H1 (cell line): ENCODE measurements around the gene UTS2R. TPM values are rescaled to one million over a fixed set of nuclear protein-coding genes. Genes with fewer than 3 reads are reported as not detected.

Experiments used
- CTCF ChIA-PET: fragments of 300-600 bp; sonication (Branson Sonifier 250); formaldehyde crosslinking; loops from one replicate; lab custom pipeline; 2021; ENCODE audit not compliant: partially characterized antibody; lab: Charles Lee
- POLR2A ChIA-PET: fragments of 300-600 bp; sonication (Branson Sonifier 250); formaldehyde crosslinking; loops from one replicate; lab custom pipeline; 2021; ENCODE audit warnings: inconsistent platforms; ENCODE audit not compliant: partially characterized antibody; lab: Charles Lee
- DNase-seq, 2 experiments: peaks; one replicate each; pipeline versions ENCODE4 v3.0.0 to v3.0.0-alpha.2; 2010 to 2022; ENCODE audit warnings: low spot score in 2 of 2, low read depth in 1 of 2, mixed read lengths in 1 of 2
- FAIRE-seq: peaks from 2 replicates; lab custom pipeline; 2011; peaks lifted over from hg19 to GRCh38; lab: Jason Lieb, UNC
- H2AFZ ChIP-seq: 2 replicates; pipeline ENCODE4 v1.8.1; 2012; ENCODE audit warnings: low read length, inconsistent platforms
- H2AK5ac ChIP-seq: 2 replicates; pipeline ENCODE4 v1.6.1; 2013; ENCODE audit warnings: low read depth, low read length
- H2BK120ac ChIP-seq: replicated peaks from 2 replicates; pipeline ENCODE3; 2013; ENCODE audit warnings: low read depth, low read length, inconsistent platforms
- H2BK12ac ChIP-seq: 2 replicates; pipeline ENCODE4 v1.6.1; 2013; ENCODE audit warnings: low read depth, low read length
- H2BK15ac ChIP-seq: 2 replicates; pipeline ENCODE4 v1.6.1; 2013; ENCODE audit warnings: low read length
- H2BK20ac ChIP-seq: 2 replicates; pipeline ENCODE4 v1.6.1; 2013; ENCODE audit warnings: low read length
- H2BK5ac ChIP-seq: 2 replicates; pipeline ENCODE4 v1.6.1; 2013; ENCODE audit warnings: low read depth, low read length
- H3K14ac ChIP-seq: 2 replicates; pipeline ENCODE4 v1.6.1; 2013; ENCODE audit warnings: inconsistent platforms; ENCODE audit not compliant: insufficient read length
- H3K18ac ChIP-seq: 2 replicates; pipeline ENCODE4 v1.6.1; 2013; ENCODE audit warnings: low read length; ENCODE audit errors: extremely low read depth
- H3K23ac ChIP-seq: 2 replicates; pipeline ENCODE4 v1.6.1; 2013; ENCODE audit warnings: inconsistent platforms; ENCODE audit not compliant: insufficient read length
- H3K23me2 ChIP-seq: 2 replicates; pipeline ENCODE4 v1.6.1; 2013; ENCODE audit warnings: low read depth, low read length
- H3K27ac ChIP-seq: 2 replicates; pipeline ENCODE4 v1.6.1; 2011; ENCODE audit warnings: low read depth, low read length, inconsistent platforms
- H3K27me3 ChIP-seq, 4 experiments: replicated peaks in 1 of 4; 1 replicate in 1 of 4; 2 replicates in 3 of 4; pipeline versions ENCODE4 v1.6.1 to v1.8.1; 2011 to 2013; ENCODE audit warnings: low read length in 3 of 4, mild to moderate bottlenecking in 3 of 4, inconsistent platforms in 2 of 4, mixed read lengths in 2 of 4, moderate library complexity in 1 of 4; ENCODE audit not compliant: control insufficient read depth in 3 of 4, insufficient read depth in 3 of 4; ENCODE audit errors: extremely low read depth in 1 of 4
- H3K36me3 ChIP-seq, 4 experiments: 2 replicates each; pipeline versions ENCODE4 v1.6.1 to v1.8.1; 2011 to 2013; ENCODE audit warnings: mild to moderate bottlenecking in 4 of 4, low read length in 3 of 4, moderate library complexity in 2 of 4, control low read depth in 1 of 4, inconsistent platforms in 1 of 4; ENCODE audit not compliant: insufficient read depth in 4 of 4, control insufficient read depth in 2 of 4
- H3K4ac ChIP-seq: replicated peaks from 2 replicates; pipeline ENCODE3; 2013; ENCODE audit warnings: low read length, low read depth, mixed read lengths, inconsistent platforms; ENCODE audit not compliant: insufficient read length
- H3K4me1 ChIP-seq, 4 experiments: replicated peaks in 1 of 4; 1 replicate in 1 of 4; 2 replicates in 3 of 4; pipeline versions ENCODE4 v1.6.1 to v1.8.1; 2011 to 2013; ENCODE audit warnings: low read length in 3 of 4, inconsistent platforms in 2 of 4, mixed read lengths in 1 of 4; ENCODE audit not compliant: insufficient read depth in 4 of 4, control insufficient read depth in 3 of 4
- H3K4me2 ChIP-seq, 2 experiments: 2 replicates each; pipeline versions ENCODE4 v1.6.1 to v1.8.1; 2011 to 2013; ENCODE audit warnings: low read depth in 2 of 2, low read length in 2 of 2, control low read depth in 1 of 2, inconsistent platforms in 1 of 2, mild to moderate bottlenecking in 1 of 2; ENCODE audit not compliant: insufficient read depth in 1 of 2
- H3K4me3 ChIP-seq, 4 experiments: fragments of 200-600, 300-600 bp in 1 of 4; sonication (generic), shearing (Covaris generic), sonication (Bioruptor Twin) in 1 of 4; 2 replicates each; pipeline versions ENCODE4 v1.5.1 to v1.8.1; 2011 to 2016; ENCODE audit warnings: low read length in 4 of 4, low read depth in 3 of 4, control low read depth in 2 of 4, inconsistent platforms in 2 of 4, mild to moderate bottlenecking in 2 of 4, mixed read lengths in 1 of 4, moderate library complexity in 1 of 4; ENCODE audit not compliant: insufficient read depth in 2 of 4; ENCODE audit errors: extremely low read depth in 1 of 4
- H3K56ac ChIP-seq: replicated peaks from 2 replicates; pipeline ENCODE3; 2013; ENCODE audit warnings: low read depth, mild to moderate bottlenecking, mixed read lengths, low read length, inconsistent platforms; ENCODE audit not compliant: insufficient read length
- H3K79me1 ChIP-seq: 2 replicates; pipeline ENCODE4 v1.6.1; 2013; ENCODE audit warnings: low read depth, low read length, control low read depth
- H3K79me2 ChIP-seq, 2 experiments: 2 replicates each; pipeline versions ENCODE4 v1.6.1 to v1.8.1; 2012 to 2013; ENCODE audit warnings: low read length in 2 of 2, mild to moderate bottlenecking in 2 of 2, inconsistent platforms in 1 of 2; ENCODE audit not compliant: insufficient read depth in 2 of 2, control insufficient read depth in 1 of 2
- H3K9ac ChIP-seq, 4 experiments: replicated peaks in 1 of 4; 1 replicate in 1 of 4; 2 replicates in 3 of 4; pipeline versions ENCODE4 v1.6.1 to v1.8.1; 2011 to 2013; ENCODE audit warnings: low read depth in 3 of 4, low read length in 3 of 4, control low read depth in 2 of 4, mild to moderate bottlenecking in 2 of 4, moderate library complexity in 2 of 4, inconsistent platforms in 1 of 4; ENCODE audit errors: extremely low read depth in 1 of 4
- H3K9me3 ChIP-seq, 2 experiments: 2 replicates each; pipeline versions ENCODE4 v1.6.1 to v1.8.1; 2012 to 2013; ENCODE audit warnings: mild to moderate bottlenecking in 2 of 2, moderate library complexity in 2 of 2, control low read depth in 1 of 2, inconsistent platforms in 1 of 2, low read depth in 1 of 2, low read length in 1 of 2, mixed read lengths in 1 of 2; ENCODE audit not compliant: insufficient read depth in 2 of 2
- H4K20me1 ChIP-seq, 2 experiments: replicated peaks in 1 of 2; 2 replicates each; pipeline versions ENCODE3 to v1.8.1; 2011 to 2013; ENCODE audit warnings: inconsistent platforms in 2 of 2, low read length in 2 of 2, mild to moderate bottlenecking in 1 of 2; ENCODE audit not compliant: insufficient read depth in 2 of 2, control insufficient read depth in 1 of 2
- H4K5ac ChIP-seq: 2 replicates; pipeline ENCODE4 v1.6.1; 2013; ENCODE audit warnings: low read length, low read depth, mixed read lengths, inconsistent platforms; ENCODE audit not compliant: insufficient read length
- H4K8ac ChIP-seq: 2 replicates; pipeline ENCODE4 v1.8.0; 2013; ENCODE audit warnings: mild to moderate bottlenecking, moderate library complexity, low read length, inconsistent platforms; ENCODE audit not compliant: insufficient read depth; ENCODE audit errors: extremely low read depth
- H4K91ac ChIP-seq: replicated peaks from 2 replicates; pipeline ENCODE3; 2013; ENCODE audit warnings: low read length, mixed read lengths, inconsistent platforms; ENCODE audit not compliant: insufficient read length
- CBX8 ChIP-seq: fragments of 300-800, 300-1000 bp; sonication (generic); IDR thresholded peaks from 2 replicates; pipeline ENCODE4 v1.7.1; 2016; ENCODE audit warnings: low read depth, low read length, borderline replicate concordance
- CHD2 ChIP-seq: IDR thresholded peaks from 2 replicates; pipeline ENCODE4 v1.6.1; 2012; ENCODE audit warnings: low read length, improper control_type of control experiment
- E2F6 ChIP-seq: IDR thresholded peaks from 2 replicates; pipeline ENCODE4 v1.6.1; 2012; ENCODE audit warnings: inconsistent platforms
- EP300 ChIP-seq, 2 experiments: IDR thresholded peaks; 1 replicate in 1 of 2; 2 replicates in 1 of 2; pipeline ENCODE4 v1.6.1; 2011 to 2012; ENCODE audit warnings: low read depth in 2 of 2, low read length in 2 of 2, mild to moderate bottlenecking in 2 of 2, borderline replicate concordance in 1 of 2, inconsistent platforms in 1 of 2, moderate library complexity in 1 of 2
- EZH2 ChIP-seq: fragments of 200-600 bp; sonication (generic); IDR thresholded peaks from 2 replicates; pipeline ENCODE4 v1.7.1; 2012; ENCODE audit warnings: low read depth, mild to moderate bottlenecking, moderate library complexity, low read length, inconsistent platforms; ENCODE audit not compliant: severe bottlenecking
- JUND ChIP-seq: IDR thresholded peaks from 2 replicates; pipeline ENCODE4 v1.6.1; 2011; ENCODE audit warnings: mild to moderate bottlenecking, improper control_type of control experiment, low read length
- NANOG ChIP-seq: IDR thresholded peaks from 2 replicates; pipeline ENCODE4 v1.6.1; 2011; ENCODE audit warnings: low read length, low read depth, mild to moderate bottlenecking, inconsistent platforms; ENCODE audit not compliant: insufficient read depth, poor library complexity, severe bottlenecking
- PHF8 ChIP-seq: fragments of 200-600 bp; sonication (generic); conservative IDR thresholded peaks from 2 replicates; pipeline ENCODE4 v1.7.1; 2012; ENCODE audit warnings: low read depth, mild to moderate bottlenecking, inconsistent platforms, low read length, moderate library complexity
- POLR2A ChIP-seq, 2 experiments: IDR thresholded peaks; 1 replicate in 1 of 2; 2 replicates in 1 of 2; pipeline ENCODE4 v1.6.1; 2011; ENCODE audit warnings: low read depth in 2 of 2, low read length in 2 of 2, mild to moderate bottlenecking in 2 of 2; ENCODE audit errors: control extremely low read depth in 1 of 2
- POLR2AphosphoS5 ChIP-seq: IDR thresholded peaks from 2 replicates; pipeline ENCODE4 v1.6.1; 2011; ENCODE audit warnings: low read depth, low read length
- SP1 ChIP-seq: IDR thresholded peaks from 2 replicates; pipeline ENCODE4 v1.6.1; 2011; ENCODE audit warnings: low read depth, low read length
- USF2 ChIP-seq: IDR thresholded peaks from 2 replicates; pipeline ENCODE4 v1.6.1; 2011; ENCODE audit warnings: low read length, improper control_type of control experiment
- WGBS, 2 experiments: shearing (Covaris generic) in 1 of 2; methylation state at CpG; one replicate each; pipeline versions ENCODE4 v1.1.6 to v1.1.7; 2013 to 2015; ENCODE audit warnings: low lambda C conversion rate in 2 of 2, mixed read lengths in 2 of 2, inconsistent platforms in 1 of 2, low coverage in 1 of 2, missing lambda C conversion rate in 1 of 2; ENCODE audit not compliant: insufficient replicate concordance in 2 of 2, insufficient coverage in 1 of 2, insufficient read length in 1 of 2; ENCODE audit errors: extremely low coverage in 1 of 2, missing lambda C conversion rate in 1 of 2; 5-methylcytosine and 5-hydroxymethylcytosine counted together
- polyA plus RNA-seq, 7 experiments: library from polyadenylated mRNA; depleted of rRNA in 3 of 7; stranded (reverse) in 5 of 7; unstranded in 2 of 7; fragments of >200 nt in 5 of 7; fragments of 200-250 nt in 2 of 7; gene quantifications; 1 replicate in 5 of 7; 2 replicates in 1 of 7; 4 replicates in 1 of 7; pipeline versions ENCODE4 v1.2.1 to v1.2.3, GENCODE V29; 2011 to 2013; ENCODE audit warnings: missing spikeins in 2 of 7, mixed read lengths in 2 of 7
- total RNA-seq: library from RNA; stranded (reverse); fragmentation: NEBNext Ultra II Directional; extraction: Animal tissue kit (Norgen Biotek cat#: 25700); gene quantifications from 2 replicates; pipeline ENCODE4 v1.2.1, GENCODE V29; 2021

The UTS2R gene
- total and polyA plus RNA-seq, 2 of the 8 experiments (the other 6 are each of a cell fraction or from before 2014, with no cell fraction given), result 0.27 TPM; not detected in 1

- Histone ChIP-seq H2BK15ac (no peak overlapping the region), H2BK120ac (no peak overlapping the region), H2AK5ac (no peak overlapping the region), H4K91ac (no peak overlapping the region), H3K79me1 (no peaks in the 10 kb centered on the region), H2BK12ac (no peak overlapping the region), H3K18ac (no peak overlapping the region), H3K27ac (no peak overlapping the region), H3K23me2 (no peaks in the 10 kb centered on the region), H4K20me1 (peaks cover 0 to 4% of the 10 kb centered on the region in 2 experiments), H4K8ac (no peak overlapping the region), H2BK20ac (no peak overlapping the region), H3K4me3 (no peak overlapping the region), H3K79me2 (no peaks in the 10 kb centered on the region), H3K23ac (no peak overlapping the region), H2BK5ac (no peak overlapping the region), H4K5ac (no peak overlapping the region), H3K56ac (no peak overlapping the region), H3K9me3 (no peaks in the 10 kb centered on the region), H3K4me1 (no peaks in the 10 kb centered on the region), H3K4ac (no peak overlapping the region), H3K4me2 (no peak overlapping the region), H3K14ac (no peak overlapping the region), H3K27me3 (no peaks in the 10 kb centered on the region), H3K36me3 (peaks cover 0 to 11% (median 2%) of the 10 kb centered on the region in 4 experiments; a peak in 3 of 8 replicates), H3K9ac (no peak overlapping the region), H2AFZ (no peak overlapping the region)
- no peak for TF ChIP-seq EP300 (IDR thresholded peaks at IDR 0.05; ENCODE audit: borderline replicate concordance in 1 of 2, low read depth in 2 of 2, low read length in 2 of 2)
- no peak for TF ChIP-seq CBX8
- TF ChIP-seq PHF8, result no peak
- TF ChIP-seq CHD2, result no peak
- TF ChIP-seq SP1, result no peak
- no peak for TF ChIP-seq E2F6
- no peak for TF ChIP-seq JUND
- TF ChIP-seq USF2, result no peak
- no peak for TF ChIP-seq EZH2
- TF ChIP-seq POLR2AphosphoS5, result no peak
- no peak for TF ChIP-seq NANOG
- TF ChIP-seq POLR2A (IDR thresholded peaks at IDR 0.05; ENCODE audit: control extremely low read depth in 1 of 2, low read depth in 2 of 2, low read length in 2 of 2), result no peak
- no peak for FAIRE-seq
- no peak for DNase-seq
- ChIA-PET CTCF (interaction anchor here (0.7 kb wide), 1 partner anchor 60 kb away, joined by 3 read pairs; no protein-coding TSS in a partner anchor), POLR2A (interaction anchor here (0.6 to 0.8 kb wide), 3 partner anchors 9 to 41 kb away, joined by 3 read pairs; no protein-coding TSS in a partner anchor)
- WGBS, 2 experiments, result 95% methylated on average over 16 of the region's 19 CpGs; no CpG with 5 or more reads in 1 of the 2 experiments
Observed at GRCh38 chr17:82400830-82401229, 29.3 kb downstream of the UTS2R start.
